Measurements from ENCODE around the gene ENHO.
A peak's percentile ranks its signal among the peaks of the same experiment; 100 is the strongest.

Gene ENHO

DNA sequence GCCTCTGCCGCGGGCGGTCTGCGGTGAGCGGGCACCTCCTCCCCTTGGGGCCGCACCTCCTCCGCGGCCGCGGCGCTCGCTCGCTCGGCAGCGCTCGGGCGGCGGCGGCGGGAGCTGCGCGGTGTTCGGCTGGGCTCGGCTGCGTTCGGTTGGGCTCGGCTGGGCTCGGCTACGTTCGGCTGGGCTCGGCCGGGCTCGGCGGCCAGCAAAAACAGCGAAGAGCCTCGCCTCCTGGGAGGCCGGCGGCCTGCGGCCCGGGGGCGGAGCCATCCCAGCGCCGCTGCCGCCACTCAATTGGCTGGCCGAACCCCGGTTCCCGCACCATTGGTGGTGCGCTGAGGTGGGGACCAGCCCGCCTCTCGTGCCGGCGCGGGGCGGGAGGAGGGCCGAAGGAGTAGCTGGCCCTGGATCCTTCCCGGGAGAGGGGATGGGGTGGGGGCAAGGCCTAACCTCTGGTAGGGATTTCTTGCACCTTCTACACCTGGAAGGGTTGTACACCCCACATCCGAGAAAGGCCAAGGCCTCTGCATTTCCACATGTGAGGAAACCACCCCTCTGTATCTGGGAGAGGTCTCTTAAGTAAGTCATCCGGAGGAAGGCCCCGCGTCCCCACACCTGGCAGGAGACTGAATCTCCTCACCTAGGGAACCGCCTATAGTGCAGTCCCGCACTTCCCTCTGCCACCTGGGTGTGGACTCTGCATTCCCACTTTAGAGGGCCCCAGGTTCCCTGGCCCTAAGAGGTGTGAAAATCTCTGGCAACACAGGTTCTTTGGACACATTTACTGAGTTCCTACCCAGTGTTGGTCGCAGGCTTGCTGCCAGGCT lies at the start of gene ENHO:
TSS of gene ENHO (minus strand) at position 20 of the 827 bp plus-strand sequence. CDS start 1,295 bp downstream, outside the sequence.
- Histone ChIP-seq H3K9ac (ENCODE audit: low read length) (peak within 1 kb of the TSS; percentile 46), H3K4me3 (ENCODE audit: low read depth, low read length, poor library complexity, severe bottlenecking) (peak within 1 kb of the TSS; percentile 52), H3K4me1 (ENCODE audit: insufficient read depth, low read length, severe bottlenecking) (peaks cover 9% of the 10 kb centered on the region), H3K79me2 (ENCODE audit: insufficient read depth, low read length) (no peaks in the 10 kb centered on the region), H3K36me3 (ENCODE audit: insufficient read depth, low read length) (no peaks in the 10 kb centered on the region), H3K27ac (ENCODE audit: low read depth, low read length, poor library complexity, severe bottlenecking) (no peak within 1 kb of the TSS), H3K9me3 (ENCODE audit: low read length) (no peaks in the 10 kb centered on the region), H3K9me2 (ENCODE audit: low read depth, low read length) (no peaks in the 10 kb centered on the region), H4K20me1 (ENCODE audit: insufficient read depth, low read length) (no peaks in the 10 kb centered on the region), H3K4me2 (ENCODE audit: low read length) (peak within 1 kb of the TSS; percentile 72), H3K27me3 (ENCODE audit: insufficient read depth, low read length) (peaks cover 16% of the 10 kb centered on the region), H3F3A (ENCODE audit: insufficient read depth, low read length) (no peaks in the 10 kb centered on the region), H2AFZ (ENCODE audit: low read length) (no peak within 1 kb of the TSS)
- TF ChIP-seq, protein P1, sequence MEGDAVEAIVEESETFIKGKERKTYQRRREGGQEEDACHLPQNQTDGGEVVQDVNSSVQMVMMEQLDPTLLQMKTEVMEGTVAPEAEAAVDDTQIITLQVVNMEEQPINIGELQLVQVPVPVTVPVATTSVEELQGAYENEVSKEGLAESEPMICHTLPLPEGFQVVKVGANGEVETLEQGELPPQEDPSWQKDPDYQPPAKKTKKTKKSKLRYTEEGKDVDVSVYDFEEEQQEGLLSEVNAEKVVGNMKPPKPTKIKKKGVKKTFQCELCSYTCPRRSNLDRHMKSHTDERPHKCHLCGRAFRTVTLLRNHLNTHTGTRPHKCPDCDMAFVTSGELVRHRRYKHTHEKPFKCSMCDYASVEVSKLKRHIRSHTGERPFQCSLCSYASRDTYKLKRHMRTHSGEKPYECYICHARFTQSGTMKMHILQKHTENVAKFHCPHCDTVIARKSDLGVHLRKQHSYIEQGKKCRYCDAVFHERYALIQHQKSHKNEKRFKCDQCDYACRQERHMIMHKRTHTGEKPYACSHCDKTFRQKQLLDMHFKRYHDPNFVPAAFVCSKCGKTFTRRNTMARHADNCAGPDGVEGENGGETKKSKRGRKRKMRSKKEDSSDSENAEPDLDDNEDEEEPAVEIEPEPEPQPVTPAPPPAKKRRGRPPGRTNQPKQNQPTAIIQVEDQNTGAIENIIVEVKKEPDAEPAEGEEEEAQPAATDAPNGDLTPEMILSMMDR (IDR thresholded peaks at IDR 0.05; ENCODE audit: low read length) = no peak
- no peak for TF ChIP-seq EZH2 (IDR thresholded peaks at IDR 0.05; ENCODE audit: borderline replicate concordance, low read length)

- H3K36me3 ChIP-seq (ENCODE audit: insufficient read depth, low read length) = no peaks in the 10 kb centered on the region
- H2AFZ ChIP-seq (ENCODE audit: low read length) = no peak overlapping the region
- no peak overlapping the region for H3K27ac ChIP-seq (ENCODE audit: low read depth, low read length, poor library complexity, severe bottlenecking)
- no peak overlapping the region for H3K4me3 ChIP-seq (ENCODE audit: low read depth, low read length, poor library complexity, severe bottlenecking)
- no peak for TF ChIP-seq EZH2 (IDR thresholded peaks at IDR 0.05; ENCODE audit: borderline replicate concordance, low read length)
- TF ChIP-seq, protein P1 (IDR thresholded peaks at IDR 0.05; ENCODE audit: low read length) = no peak
- no peaks in the 10 kb centered on the region for H3K9me3 ChIP-seq (ENCODE audit: low read length)
- no peak overlapping the region for H3K9ac ChIP-seq (ENCODE audit: low read length)
- H3F3A ChIP-seq (ENCODE audit: insufficient read depth, low read length) = no peaks in the 10 kb centered on the region
- no peaks in the 10 kb centered on the region for H3K9me2 ChIP-seq (ENCODE audit: low read depth, low read length)
- H3K27me3 ChIP-seq (ENCODE audit: insufficient read depth, low read length) = peaks cover 16% of the 10 kb centered on the region
- no peak overlapping the region for H3K4me2 ChIP-seq (ENCODE audit: low read length)
- H3K79me2 ChIP-seq (ENCODE audit: insufficient read depth, low read length) = no peaks in the 10 kb centered on the region
- no peaks in the 10 kb centered on the region for H4K20me1 ChIP-seq (ENCODE audit: insufficient read depth, low read length)
- no peaks in the 10 kb centered on the region for H3K4me1 ChIP-seq (ENCODE audit: insufficient read depth, low read length, severe bottlenecking)
Observed at GRCh38 chr9:34572092-34572491, 49.3 kb upstream of the ENHO start.

DNA sequence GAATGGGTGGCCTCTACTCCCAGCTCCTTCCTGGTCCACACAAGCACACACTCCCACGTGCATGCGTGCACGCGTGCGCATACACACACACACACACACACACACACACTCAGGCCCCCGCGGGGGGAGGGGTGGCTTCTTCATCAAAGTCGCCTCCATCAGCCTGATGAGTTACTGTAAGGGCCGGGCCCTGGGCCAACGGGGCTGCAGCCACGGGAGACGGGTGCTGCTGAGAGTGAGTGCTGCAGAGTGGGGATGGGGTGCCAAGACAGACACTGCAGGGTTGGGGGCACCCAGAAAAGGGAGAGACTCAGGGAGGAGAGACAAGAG lies 48.7 kb upstream of the ENHO start:
- Histone ChIP-seq H3K36me3 (ENCODE audit: insufficient read depth, low read length) (no peaks in the 10 kb centered on the region), H3F3A (ENCODE audit: insufficient read depth, low read length) (no peaks in the 10 kb centered on the region), H3K9ac (ENCODE audit: low read length) (no peak overlapping the region), H3K27ac (ENCODE audit: low read depth, low read length, poor library complexity, severe bottlenecking) (no peak overlapping the region), H3K9me2 (ENCODE audit: low read depth, low read length) (no peaks in the 10 kb centered on the region), H2AFZ (ENCODE audit: low read length) (no peak overlapping the region), H3K79me2 (ENCODE audit: insufficient read depth, low read length) (no peaks in the 10 kb centered on the region), H3K27me3 (ENCODE audit: insufficient read depth, low read length) (peaks cover 16% of the 10 kb centered on the region), H3K4me2 (ENCODE audit: low read length) (no peak overlapping the region), H3K4me1 (ENCODE audit: insufficient read depth, low read length, severe bottlenecking) (no peaks in the 10 kb centered on the region), H4K20me1 (ENCODE audit: insufficient read depth, low read length) (no peaks in the 10 kb centered on the region), H3K9me3 (ENCODE audit: low read length) (no peaks in the 10 kb centered on the region), H3K4me3 (ENCODE audit: low read depth, low read length, poor library complexity, severe bottlenecking) (no peak overlapping the region)
- no peak for TF ChIP-seq EZH2 (IDR thresholded peaks at IDR 0.05; ENCODE audit: borderline replicate concordance, low read length)
- TF ChIP-seq, protein P1 (IDR thresholded peaks at IDR 0.05; ENCODE audit: low read length) = no peak
